ENCODE data around the gene TOM1L1. TPM values are rescaled to one million over a fixed set of nuclear protein-coding genes. Genes with fewer than 3 reads are reported as not detected.

Gene TOM1L1
- total RNA-seq, 3 donors from 2014 or later (not counting 1 experiment from before 2014, with no cell fraction given): not detected

- Mint-ChIP-seq H3K9me3 (peaks cover 0 to 2% of the 10 kb centered on the region in 2 donors), H3K4me3 (no peak overlapping the region), H3K27me3 (ENCODE audit: low read depth in 2 of 2) (peaks cover 27% of the 10 kb centered on the region in 2 donors), H3K27ac (no peak overlapping the region), H3K4me1 (no peaks in the 10 kb centered on the region), H3K36me3 (no peaks in the 10 kb centered on the region)
- ATAC-seq: no peak
- H3K4me3 ChIP-seq (ENCODE audit: low read length): no peak overlapping the region
- DNase-seq: no peak
- no peak overlapping the region for H3K27ac ChIP-seq (ENCODE audit: low read length)
- no peaks in the 10 kb centered on the region for H3K9me3 ChIP-seq (ENCODE audit: control insufficient read depth, insufficient read depth, low read length)
- TF ChIP-seq, protein P1, sequence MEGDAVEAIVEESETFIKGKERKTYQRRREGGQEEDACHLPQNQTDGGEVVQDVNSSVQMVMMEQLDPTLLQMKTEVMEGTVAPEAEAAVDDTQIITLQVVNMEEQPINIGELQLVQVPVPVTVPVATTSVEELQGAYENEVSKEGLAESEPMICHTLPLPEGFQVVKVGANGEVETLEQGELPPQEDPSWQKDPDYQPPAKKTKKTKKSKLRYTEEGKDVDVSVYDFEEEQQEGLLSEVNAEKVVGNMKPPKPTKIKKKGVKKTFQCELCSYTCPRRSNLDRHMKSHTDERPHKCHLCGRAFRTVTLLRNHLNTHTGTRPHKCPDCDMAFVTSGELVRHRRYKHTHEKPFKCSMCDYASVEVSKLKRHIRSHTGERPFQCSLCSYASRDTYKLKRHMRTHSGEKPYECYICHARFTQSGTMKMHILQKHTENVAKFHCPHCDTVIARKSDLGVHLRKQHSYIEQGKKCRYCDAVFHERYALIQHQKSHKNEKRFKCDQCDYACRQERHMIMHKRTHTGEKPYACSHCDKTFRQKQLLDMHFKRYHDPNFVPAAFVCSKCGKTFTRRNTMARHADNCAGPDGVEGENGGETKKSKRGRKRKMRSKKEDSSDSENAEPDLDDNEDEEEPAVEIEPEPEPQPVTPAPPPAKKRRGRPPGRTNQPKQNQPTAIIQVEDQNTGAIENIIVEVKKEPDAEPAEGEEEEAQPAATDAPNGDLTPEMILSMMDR (IDR thresholded peaks at IDR 0.05): no peak
- H3K36me3 ChIP-seq (ENCODE audit: control insufficient read depth, insufficient read depth, low read length): no peaks in the 10 kb centered on the region
- 67% methylated on average over 1 of the region's 3 CpGs for WGBS (ENCODE audit: insufficient coverage)
- H3K4me1 ChIP-seq (ENCODE audit: control insufficient read depth, insufficient read depth, low read length): no peaks in the 10 kb centered on the region
- intact Hi-C loops (cut with micrococcal nuclease): no loop called here
- H3K27me3 ChIP-seq (ENCODE audit: control insufficient read depth, insufficient read depth, low read length): peaks cover 13% of the 10 kb centered on the region
Measured at GRCh38 chr17:54899201-54899600, 1.5 kb upstream of the TOM1L1 start.

GRCh38 chr17:54899721-54900456 lies 763 bp upstream of the TOM1L1 start:
- no peaks in the 10 kb centered on the region for H3K36me3 Mint-ChIP-seq
- H3K4me3 Mint-ChIP-seq: no peak overlapping the region
- H3K27ac Mint-ChIP-seq: no peak overlapping the region
- Histone ChIP-seq H3K4me3 (ENCODE audit: low read length) (no peak overlapping the region), H3K4me1 (ENCODE audit: control insufficient read depth, insufficient read depth, low read length) (no peaks in the 10 kb centered on the region), H3K27ac (ENCODE audit: low read length) (no peak overlapping the region), H3K27me3 (ENCODE audit: control insufficient read depth, insufficient read depth, low read length) (peaks cover 13% of the 10 kb centered on the region), H3K36me3 (ENCODE audit: control insufficient read depth, insufficient read depth, low read length) (no peaks in the 10 kb centered on the region), H3K9me3 (ENCODE audit: control insufficient read depth, insufficient read depth, low read length) (no peaks in the 10 kb centered on the region)
- no peaks in the 10 kb centered on the region for H3K4me1 Mint-ChIP-seq
- peaks cover 27% of the 10 kb centered on the region in 2 donors for H3K27me3 Mint-ChIP-seq (ENCODE audit: low read depth in 2 of 2)
- 13% methylated on average over 12 of the region's 18 CpGs for WGBS (ENCODE audit: insufficient coverage)
- intact Hi-C loops (cut with micrococcal nuclease): no loop called here
- DNase-seq (no peak), ATAC-seq (no peak)
- TF ChIP-seq, protein P1 (IDR thresholded peaks at IDR 0.05): no peak
- peaks cover 0 to 2% of the 10 kb centered on the region in 2 donors for H3K9me3 Mint-ChIP-seq

GRCh38 chr17:54901230-54901822 lies 674 bp downstream of the TOM1L1 start:
- Histone ChIP-seq H3K4me3 (ENCODE audit: low read length) (no peak overlapping the region), H3K9me3 (ENCODE audit: control insufficient read depth, insufficient read depth, low read length) (no peaks in the 10 kb centered on the region), H3K27ac (ENCODE audit: low read length) (no peak overlapping the region), H3K4me1 (ENCODE audit: control insufficient read depth, insufficient read depth, low read length) (no peaks in the 10 kb centered on the region), H3K27me3 (ENCODE audit: control insufficient read depth, insufficient read depth, low read length) (peaks cover 13% of the 10 kb centered on the region), H3K36me3 (ENCODE audit: control insufficient read depth, insufficient read depth, low read length) (no peaks in the 10 kb centered on the region)
- Mint-ChIP-seq H3K27ac (no peak overlapping the region), H3K36me3 (no peaks in the 10 kb centered on the region), H3K27me3 (ENCODE audit: low read depth in 2 of 2) (peaks cover 27% of the 10 kb centered on the region in 2 donors), H3K4me3 (no peak overlapping the region), H3K4me1 (no peaks in the 10 kb centered on the region), H3K9me3 (no peaks in the 10 kb centered on the region)
- WGBS (ENCODE audit: insufficient coverage): 57% methylated on average over 5 of the region's 9 CpGs
- DNase-seq (no peak), ATAC-seq (no peak)
- intact Hi-C loops (cut with micrococcal nuclease): no loop called here
- TF ChIP-seq, protein P1 (IDR thresholded peaks at IDR 0.05): no peak
